GM19239 (cell line): ENCODE measurements around the gene AIG1.
A peak's percentile ranks its signal among the peaks of the same experiment; 100 is the strongest.

Experiments used
- DNase-seq: peaks from one replicate; pipeline ENCODE4 v3.0.0; 2011; ENCODE audit warnings: low spot score; ENCODE audit not compliant: insufficient read length
- FAIRE-seq: peaks from 2 replicates; lab custom pipeline; 2011; peaks lifted over from hg19 to GRCh38; lab: Jason Lieb, UNC

Gene AIG1

DNA sequence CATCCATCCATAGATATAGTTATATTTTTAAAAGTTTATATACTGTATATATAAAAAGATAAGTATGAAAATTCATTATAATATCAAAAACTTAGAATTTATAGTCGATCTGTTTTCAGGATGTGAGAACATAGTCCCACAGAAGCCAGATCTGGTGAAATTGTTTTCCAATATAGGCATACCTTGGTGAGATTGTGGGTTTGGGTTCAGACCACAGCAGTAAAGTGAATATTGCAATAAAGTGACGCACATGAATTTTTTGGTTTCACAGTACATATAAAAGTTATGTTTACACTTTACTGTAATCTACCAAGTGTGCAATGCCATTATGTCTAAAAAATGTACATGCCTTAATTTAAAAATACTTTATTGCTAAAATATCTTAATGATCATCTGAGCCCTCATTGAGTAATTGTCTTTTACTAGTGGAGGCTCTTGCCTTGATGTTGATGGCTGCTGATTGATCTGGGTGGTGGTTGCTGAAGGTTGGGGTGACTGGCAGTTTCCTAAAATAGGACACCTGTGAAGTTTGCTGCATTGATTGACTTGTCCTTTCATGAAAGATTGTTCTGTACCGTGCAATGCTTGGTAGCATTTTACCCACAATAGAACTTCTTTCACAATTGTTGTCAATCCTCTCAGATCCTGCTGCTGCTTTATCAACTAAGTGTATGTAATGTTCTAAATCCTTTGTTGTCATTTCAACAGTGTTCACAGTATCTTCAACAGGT is 29.8 kb downstream of the AIG1 start:
- FAIRE-seq (no peak), DNase-seq (no peak)

DNA sequence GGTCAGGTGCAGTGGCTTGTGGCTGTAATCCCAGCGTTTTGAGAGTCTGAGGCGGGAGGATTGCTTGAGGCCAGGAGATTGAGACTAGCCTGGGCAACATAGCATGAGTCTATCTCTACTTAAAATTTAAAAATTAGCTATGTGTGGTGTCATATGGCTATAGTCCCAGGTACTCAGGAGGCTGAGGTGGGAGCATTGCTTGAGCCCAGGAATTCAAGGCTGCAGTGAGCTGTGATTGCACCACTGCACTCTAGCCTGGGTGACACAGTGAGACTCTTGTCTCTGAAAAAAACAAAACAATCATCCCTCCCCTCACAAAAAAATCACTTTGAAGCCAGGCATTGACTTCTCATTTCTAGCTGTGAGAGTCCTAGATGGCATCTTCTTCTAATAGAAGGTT is 32.1 kb downstream of the AIG1 start:
- DNase-seq (no peak), FAIRE-seq (no peak)

DNA sequence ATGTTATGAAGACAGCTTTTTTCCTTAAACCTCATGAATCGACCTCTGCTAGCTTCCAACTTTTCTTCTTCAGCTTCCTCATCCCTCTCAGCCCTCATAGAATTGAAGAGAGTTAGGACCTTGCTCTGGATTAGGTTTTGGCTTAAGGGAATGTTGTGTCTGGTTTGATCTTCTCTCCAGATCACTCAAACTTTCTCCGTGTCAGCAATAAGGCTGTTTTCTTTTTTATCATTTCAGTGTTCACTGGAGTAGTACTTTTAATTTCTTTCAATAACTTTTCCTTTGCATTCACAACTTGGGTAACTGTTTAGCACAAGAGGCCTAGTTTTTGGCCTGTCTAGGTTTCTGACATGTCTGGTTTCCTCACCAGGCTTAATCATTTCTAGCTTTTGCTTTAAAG is 32.6 kb downstream of the AIG1 start:
- DNase-seq: no peak
- no peak for FAIRE-seq

DNA sequence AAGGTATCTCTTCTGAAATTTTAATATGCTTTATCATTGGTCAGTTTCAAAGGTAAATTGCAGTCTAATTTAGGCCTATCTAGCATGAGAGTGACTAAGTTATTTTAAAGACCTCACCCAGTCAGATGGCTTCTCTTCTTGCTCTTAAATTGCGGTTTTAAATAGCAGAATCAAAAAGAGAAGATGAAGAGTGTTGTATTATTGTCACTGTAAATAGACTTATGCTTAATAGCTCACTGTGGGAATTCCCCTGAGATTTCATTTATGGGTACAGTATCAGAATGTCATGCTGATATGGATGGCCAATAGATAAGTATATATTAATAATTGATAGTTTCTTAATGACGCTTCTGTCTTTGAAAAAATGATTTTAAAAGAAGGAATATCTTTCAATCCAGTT is 35.7 kb downstream of the AIG1 start:
- peak; percentile 11 for FAIRE-seq
- no peak for DNase-seq

DNA sequence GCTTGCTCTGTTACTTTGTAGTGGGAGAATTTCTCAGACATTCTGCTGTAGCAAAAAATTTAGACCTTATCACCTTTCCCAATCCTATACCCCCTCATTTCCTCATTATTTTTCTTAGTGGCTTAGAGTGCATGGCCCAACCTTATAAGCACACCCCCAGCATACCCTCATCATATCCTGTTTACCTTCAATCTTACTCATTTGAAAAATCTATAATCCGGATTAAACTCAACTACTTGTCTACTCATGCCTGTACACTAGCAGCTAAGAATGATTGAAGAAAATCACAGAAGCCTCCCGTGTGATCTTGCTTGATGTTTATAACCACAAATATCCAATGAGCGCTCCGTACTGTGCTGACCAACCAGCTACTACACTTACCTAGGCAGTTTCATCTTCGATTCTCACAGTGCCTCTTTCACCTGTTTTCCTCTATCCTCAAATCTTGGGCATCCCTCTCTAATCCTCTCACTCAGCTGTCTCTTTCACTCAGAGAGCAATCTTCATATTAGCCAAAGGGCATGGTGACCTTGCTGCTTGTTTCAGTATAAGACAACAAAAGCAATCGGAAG is 36.6 kb downstream of the AIG1 start:
- peak; percentile 56 for FAIRE-seq
- DNase-seq: no peak

DNA sequence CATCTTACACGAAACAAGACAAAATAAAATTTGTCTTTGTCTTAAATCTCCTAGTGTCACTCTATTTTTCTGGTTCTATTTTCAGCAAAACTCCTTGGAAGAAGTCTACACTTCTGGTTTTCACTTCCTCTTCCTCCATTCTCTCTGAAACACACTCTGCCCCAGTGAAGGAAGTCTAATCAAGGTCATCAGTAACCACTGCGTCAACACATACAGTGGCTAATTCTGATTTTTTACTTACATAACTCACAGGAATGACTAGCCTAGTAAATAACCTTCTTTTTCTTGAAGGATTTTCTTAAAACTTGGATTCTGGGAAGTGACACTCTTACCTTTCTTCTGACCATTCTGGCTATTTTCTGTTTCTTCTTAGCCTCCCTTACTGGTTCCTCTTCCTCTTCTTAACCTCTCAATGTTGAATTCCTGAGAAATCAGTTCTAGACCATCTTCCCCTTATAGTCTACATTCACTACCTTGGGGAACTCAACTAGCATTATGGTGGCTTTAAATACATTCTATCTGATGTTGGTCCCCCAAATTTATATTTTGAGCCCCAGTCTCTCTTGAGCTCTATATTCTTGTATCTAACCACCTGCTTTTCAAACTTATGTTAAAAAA is 37.5 kb downstream of the AIG1 start:
- FAIRE-seq (peak; percentile 71), DNase-seq (peak; percentile 19)

DNA sequence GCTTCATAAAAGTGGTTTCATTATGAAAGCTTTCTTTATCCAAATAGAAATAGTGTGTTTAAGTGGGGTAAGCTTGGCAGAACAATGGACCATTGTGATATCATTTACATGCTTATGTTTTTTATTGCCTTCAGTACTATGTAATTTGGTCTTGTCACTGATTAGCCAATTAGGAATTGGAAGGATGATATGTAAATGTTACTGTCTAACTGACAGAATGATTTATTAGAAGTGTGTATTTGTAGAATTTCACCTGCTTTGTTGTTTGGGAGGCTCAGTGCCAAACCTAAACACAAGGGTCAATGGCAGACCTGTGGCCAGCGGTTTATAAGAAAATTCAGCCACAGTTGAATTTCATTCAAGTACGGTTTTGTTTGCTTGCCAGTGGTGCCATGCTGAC is 39.0 kb downstream of the AIG1 start:
- FAIRE-seq: no peak
- DNase-seq: no peak

DNA sequence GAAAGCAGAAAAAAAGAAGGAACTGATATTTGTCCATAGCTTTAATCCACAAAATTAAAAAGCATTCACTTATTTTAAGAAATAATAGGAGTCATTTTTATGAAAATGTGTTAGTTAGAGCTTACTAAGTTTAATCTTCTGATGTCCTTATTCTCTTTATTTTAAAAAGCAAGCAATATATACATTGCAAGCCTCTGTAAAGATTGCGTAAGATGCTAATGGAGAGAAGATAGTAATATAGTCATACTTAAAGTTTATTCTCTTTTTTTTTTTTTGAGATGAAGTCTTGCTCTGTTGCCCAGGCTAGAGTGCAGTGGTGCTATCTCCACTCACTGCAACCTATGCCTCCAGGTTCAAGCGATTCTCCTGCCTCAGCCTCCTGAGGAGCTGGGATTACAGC is 39.7 kb downstream of the AIG1 start:
- DNase-seq (no peak), FAIRE-seq (no peak)

DNA sequence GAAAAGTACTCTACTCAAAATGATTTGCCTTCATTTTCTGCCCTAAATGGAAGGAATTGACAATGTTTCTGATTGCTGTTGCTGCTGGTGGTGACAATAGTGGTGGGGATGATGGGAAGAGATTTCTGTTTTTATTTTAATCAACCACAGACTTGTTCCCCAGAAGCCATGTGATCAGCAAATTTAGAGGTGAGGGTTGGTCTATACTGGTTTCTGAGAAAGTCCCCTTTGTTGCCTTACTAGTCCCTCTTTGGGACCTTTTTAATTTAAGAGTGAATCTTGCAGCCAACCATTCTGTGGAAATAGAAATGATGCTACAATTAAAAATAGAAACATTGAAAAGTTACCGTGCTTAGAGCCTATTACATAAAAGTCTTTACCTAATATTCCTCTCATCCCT is 43.2 kb downstream of the AIG1 start:
- no peak for FAIRE-seq
- DNase-seq: no peak

DNA sequence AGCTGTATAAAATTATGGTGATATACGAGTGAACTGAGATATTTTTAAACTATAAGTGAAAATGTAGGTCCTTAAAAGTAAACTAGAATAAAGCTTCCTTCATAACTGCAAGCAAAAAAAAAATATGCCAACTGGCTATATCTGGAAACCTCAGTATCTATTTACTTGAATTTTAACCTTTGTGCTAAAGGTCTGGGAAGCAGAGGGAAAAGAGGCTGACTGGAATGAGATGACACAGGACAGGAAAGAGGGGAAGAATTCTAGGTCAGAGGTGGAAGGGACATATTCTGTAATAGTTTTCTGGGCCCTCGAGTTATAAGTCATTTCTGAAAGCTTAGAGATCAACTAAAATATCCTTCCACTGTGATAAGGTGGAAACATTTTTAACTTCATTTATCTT is 46.8 kb downstream of the AIG1 start:
- FAIRE-seq (no peak), DNase-seq (no peak)

DNA sequence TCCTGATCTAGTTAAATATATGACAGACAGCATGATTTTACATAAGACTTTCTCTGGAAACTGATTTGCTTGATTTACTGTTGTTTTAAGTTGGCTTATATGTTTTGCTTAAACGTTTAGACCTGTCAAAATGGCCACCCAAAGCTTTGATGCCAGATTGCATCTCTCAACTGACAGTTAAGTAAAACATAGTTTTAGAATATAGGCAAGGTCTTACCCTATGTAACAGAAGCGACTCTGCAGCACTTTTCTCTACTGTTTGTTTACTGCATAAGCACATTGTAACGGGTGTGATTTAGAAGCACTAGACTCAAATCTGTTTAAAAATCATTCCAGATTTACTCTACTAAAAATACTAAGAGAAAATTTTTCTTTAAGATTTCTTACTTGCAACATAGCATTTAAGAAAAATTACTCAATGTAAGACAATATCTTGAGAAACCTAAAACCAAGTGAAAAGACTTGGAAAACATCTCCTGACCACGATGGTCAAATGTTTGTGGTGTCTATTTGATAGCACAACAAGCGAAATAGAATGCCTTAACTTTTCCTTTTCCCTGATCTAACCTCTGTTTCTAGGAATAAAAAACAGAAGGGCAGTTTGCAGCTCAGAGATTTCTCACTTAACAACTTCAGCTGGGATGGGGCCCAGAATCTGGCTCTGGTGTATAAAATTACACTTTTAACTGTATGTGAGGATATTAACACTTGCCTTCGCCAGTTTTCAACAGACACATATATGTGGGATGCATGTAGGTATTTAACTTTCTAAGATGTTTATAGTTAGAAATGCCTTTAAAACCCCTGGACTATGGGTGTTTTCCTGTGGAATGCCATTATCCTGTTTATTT is 47.4 kb downstream of the AIG1 start:
- no peak for FAIRE-seq

DNA sequence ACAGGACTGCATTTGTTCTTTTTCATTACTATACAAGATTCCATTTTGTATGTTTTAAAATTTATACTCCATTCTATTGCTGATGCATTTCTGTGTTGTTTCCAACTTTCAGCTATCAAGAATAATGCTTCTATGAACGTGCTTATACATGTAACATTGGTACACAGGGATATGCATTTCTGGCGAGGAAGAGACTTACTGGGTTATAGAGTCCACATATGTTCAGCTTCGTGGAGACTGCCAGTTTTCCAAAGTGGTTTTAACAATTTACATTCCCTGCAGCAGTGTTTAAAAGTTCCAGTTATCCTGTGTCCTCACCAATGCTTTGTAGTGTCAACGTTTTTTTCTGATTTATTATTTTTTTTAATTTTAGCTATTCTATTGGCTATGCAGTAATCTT is 48.5 kb downstream of the AIG1 start:
- FAIRE-seq: no peak
- no peak for DNase-seq

More for the DNA sequence above, 47.4 kb downstream of the AIG1 start:
- DNase-seq: no peak

DNA sequence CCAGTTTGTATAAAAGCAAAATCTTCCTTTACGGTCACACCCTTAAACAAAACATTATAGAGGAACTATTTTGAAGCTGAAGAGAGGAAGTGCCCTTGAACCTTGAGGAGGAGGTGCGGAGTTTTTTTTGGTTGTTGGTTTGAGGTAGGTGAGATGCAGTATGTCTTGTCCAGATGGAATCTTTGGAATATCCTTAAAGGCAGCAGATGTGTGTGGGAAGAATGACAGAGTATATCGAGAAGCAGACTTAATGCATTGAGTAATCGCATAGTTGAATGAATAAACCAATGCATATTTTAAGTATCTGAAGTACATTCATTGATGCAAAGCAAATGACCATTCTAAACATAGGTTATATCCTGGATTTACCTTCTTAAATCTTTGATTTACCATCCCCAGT is 49.9 kb downstream of the AIG1 start:
- DNase-seq: no peak
- no peak for FAIRE-seq

DNA sequence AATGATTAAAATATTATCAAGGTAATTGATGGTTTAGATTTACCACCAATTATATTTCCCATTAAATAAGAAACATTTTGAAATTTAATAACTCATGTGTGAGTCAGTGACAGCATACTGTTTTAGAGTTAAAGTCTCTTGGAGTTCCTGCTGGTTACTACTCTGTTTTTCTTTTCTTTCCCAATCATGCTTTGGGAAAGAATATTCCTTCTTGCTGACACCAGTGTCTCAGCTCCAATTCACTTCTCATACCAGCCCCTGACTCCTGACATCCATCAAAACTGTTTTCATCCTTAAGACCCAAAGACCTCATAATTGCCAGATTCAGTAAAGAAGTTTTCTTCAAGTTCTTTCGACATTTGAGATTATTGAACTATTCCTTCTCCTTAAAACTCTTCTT is 50.3 kb downstream of the AIG1 start:
- FAIRE-seq (no peak), DNase-seq (no peak)

DNA sequence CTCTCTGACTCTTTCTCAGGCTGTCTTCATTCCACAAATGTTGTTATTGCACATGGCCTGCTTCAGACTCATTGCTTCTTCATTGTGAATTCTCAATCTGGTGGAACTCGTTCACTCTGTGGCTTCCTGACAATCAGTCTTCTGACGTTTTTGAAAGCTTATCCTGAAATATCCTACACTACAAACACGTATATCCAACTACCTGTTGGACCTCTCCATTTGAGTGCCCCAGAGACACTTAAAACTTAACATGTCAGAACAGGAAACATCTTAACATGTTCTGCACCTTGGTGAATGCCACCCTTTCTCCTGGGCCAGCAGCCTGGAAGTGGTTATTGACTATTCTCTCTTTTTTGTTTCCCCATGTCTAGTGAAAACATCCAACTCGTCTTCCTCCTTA is 50.8 kb downstream of the AIG1 start:
- DNase-seq: no peak
- no peak for FAIRE-seq

DNA sequence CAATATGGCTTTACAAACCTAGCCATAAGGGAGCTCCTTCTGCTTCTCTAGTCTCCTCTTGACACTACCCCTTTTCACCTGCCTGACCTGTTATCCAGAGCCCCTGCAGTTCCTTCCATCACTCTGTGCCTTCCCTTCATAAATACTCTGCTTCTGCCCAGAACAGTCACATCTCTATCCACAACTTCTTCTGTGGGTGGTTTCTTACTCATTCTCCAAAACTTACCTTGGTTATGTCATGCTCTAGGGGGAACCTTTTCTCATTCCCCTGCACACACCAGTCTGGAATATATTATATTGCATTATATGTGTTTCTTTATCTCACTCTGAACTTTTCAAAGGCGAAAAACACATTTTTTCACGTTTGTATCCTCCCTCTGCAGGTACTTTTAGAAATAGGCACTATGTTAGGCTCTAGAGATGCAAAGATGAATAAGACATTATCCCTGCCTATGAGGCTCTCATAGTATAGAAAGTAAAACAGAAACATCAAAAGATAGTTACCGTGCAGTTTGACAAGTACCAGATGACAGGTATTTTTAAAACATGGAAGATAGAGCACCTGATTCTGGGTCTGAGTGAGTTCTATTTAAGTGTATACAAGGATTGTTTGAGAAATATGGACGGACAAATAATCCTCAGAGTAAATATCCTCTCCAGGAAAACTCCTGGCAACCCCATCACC is 51.5 kb downstream of the AIG1 start:
- FAIRE-seq (peak; percentile 42), DNase-seq (no peak)

DNA sequence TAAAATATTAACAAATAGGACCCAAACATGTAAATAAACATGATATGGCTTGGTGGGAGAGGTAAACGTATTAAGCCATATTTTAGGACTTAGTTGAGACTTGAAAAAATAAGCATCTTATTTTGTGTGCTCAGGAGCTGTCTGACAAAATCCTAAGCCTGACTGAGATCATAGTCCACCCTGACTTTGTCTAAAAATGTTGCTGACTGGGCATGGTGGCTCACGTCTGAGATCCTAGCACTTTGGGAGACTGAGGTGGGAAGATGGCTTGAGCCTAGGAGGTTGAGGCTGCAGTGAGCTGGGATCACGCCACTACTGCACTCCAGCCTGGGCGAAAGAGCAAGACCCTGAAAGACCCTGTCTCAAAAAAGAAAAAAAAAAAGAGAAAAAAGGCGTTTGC is 52.1 kb downstream of the AIG1 start:
- FAIRE-seq: no peak
- no peak for DNase-seq

DNA sequence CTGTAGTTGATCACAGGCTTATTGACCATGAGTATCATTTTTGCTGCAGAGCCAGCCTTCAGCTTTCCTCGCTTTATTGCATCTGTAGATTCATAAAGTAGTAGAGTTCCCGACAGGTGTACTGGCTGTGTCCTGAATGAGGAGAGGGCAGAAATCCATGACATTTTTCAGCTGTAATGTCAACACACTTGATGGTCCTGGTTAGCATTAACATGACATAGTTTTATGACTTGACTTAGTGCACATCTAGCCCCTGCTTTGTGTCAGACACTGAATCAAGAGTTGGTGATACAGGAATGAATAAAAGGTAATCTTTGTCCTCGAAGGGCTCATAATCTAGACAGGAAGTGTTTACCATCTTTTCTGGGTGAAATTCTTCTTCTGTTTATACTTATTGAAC is 55.0 kb downstream of the AIG1 start:
- FAIRE-seq (no peak), DNase-seq (no peak)

DNA sequence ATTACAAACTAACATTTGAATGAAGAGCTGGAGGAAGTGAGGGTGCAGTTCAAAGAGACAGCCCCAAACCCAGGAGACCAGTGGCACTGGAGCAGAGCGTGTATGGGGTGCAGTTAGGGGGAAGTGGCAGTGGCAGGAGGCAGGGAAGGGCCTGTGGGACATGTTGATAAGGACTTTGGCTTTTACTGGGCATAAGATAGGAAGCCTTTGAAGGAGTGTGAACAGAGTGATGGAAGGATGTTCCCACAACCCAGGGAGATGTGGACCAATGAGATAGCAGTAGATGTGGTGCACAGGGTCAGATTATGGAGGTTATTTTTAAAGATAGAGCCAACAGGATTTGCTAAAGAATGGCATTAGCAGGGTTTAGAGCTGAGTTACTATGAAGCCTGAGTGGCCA is 56.4 kb downstream of the AIG1 start:
- DNase-seq (no peak), FAIRE-seq (no peak)

DNA sequence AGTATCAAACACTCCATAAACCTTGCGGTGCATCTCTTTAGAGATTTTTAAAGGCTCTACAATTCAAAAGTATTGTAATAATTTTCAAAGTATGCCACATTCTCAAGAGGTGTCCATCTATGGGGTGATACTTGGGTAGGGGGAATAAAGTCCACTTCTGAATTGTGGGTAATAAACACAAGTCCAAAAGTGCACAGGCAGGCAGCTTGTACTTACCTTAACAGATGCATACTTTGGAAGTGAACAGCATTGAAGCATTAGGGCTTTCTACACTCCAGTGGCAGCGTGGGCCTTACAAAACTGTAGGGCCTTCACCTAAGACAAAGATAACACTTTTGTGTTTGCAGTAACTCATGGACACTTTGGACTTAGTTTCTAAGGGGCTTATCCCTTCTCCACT is 58.6 kb downstream of the AIG1 start:
- no peak for DNase-seq
- FAIRE-seq: no peak
